Suprapubic skin (tissue), 4 donors: ENCODE data around the gene CLEC16A. TPM values are rescaled to one million over a fixed set of nuclear protein-coding genes. Genes with fewer than 3 reads are reported as not detected.
A peak's percentile ranks its signal among the peaks of the same experiment; 100 is the strongest.

Experiments used
- DNase-seq, 2 donors: peaks; one replicate each; pipeline ENCODE4 v3.0.0-alpha.2; 2019; ENCODE audit warnings: low spot score in 2 of 2
- H3K27ac ChIP-seq: fragments of 200-600 bp; sonication (generic); one replicate; pipeline ENCODE4 v1.5.1; 2019
- H3K27me3 ChIP-seq: fragments of 200-600 bp; sonication (generic); one replicate; pipeline ENCODE4 v1.5.1; 2019
- H3K36me3 ChIP-seq: fragments of 200-600 bp; sonication (generic); one replicate; pipeline ENCODE4 v1.5.1; 2019
- H3K4me1 ChIP-seq: fragments of 200-600 bp; sonication (generic); one replicate; pipeline ENCODE4 v1.5.1; 2019
- H3K4me3 ChIP-seq: fragments of 200-600 bp; sonication (generic); one replicate; pipeline ENCODE4 v1.5.1; 2019; ENCODE audit warnings: mild to moderate bottlenecking
- H3K9me3 ChIP-seq: fragments of 200-600 bp; sonication (generic); one replicate; pipeline ENCODE4 v1.5.1; 2019
- EP300 ChIP-seq: sonication (generic); formaldehyde crosslinking; IDR thresholded peaks from one replicate; pipeline ENCODE4 v1.6.1; 2017; ENCODE audit warnings: antibody characterized with exemption
- POLR2A ChIP-seq, 2 donors: fragments of 450-650 bp; IDR thresholded peaks; one replicate each; pipeline ENCODE4 v1.6.1; 2017; ENCODE audit warnings: antibody characterized with exemption in 2 of 2, mild to moderate bottlenecking in 2 of 2, moderate library complexity in 2 of 2
- POLR2AphosphoS5 ChIP-seq, 3 donors: sonication (generic); formaldehyde crosslinking; IDR thresholded peaks; one replicate each; pipeline ENCODE4 v1.6.1; 2017; ENCODE audit warnings: antibody characterized with exemption in 3 of 3
- WGBS: methylation state at CpG from one replicate; pipeline ENCODE4 v1.1.5; 2018; 5-methylcytosine and 5-hydroxymethylcytosine counted together
- total RNA-seq, 4 donors: library from RNA; depleted of rRNA; stranded (reverse); fragments of >200 nt; gene quantifications; one replicate each; pipeline ENCODE4 v1.1.0, GENCODE V29; 2016
- TF ChIP-seq, protein P1 (sequence below), 2 donors: fragments of 200-600 bp in 1 of 2; fragments of 450-650 bp in 1 of 2; sonication (generic) in 1 of 2; IDR thresholded peaks; one replicate each; pipeline ENCODE4 v1.5.1; 2016 to 2019; ENCODE audit warnings: antibody characterized with exemption in 2 of 2, mild to moderate bottlenecking in 1 of 2, moderate library complexity in 1 of 2

Gene CLEC16A
- total RNA-seq, 4 donors from 2014 or later = 37.2 to 62.3 (median 39.0) TPM

DNA sequence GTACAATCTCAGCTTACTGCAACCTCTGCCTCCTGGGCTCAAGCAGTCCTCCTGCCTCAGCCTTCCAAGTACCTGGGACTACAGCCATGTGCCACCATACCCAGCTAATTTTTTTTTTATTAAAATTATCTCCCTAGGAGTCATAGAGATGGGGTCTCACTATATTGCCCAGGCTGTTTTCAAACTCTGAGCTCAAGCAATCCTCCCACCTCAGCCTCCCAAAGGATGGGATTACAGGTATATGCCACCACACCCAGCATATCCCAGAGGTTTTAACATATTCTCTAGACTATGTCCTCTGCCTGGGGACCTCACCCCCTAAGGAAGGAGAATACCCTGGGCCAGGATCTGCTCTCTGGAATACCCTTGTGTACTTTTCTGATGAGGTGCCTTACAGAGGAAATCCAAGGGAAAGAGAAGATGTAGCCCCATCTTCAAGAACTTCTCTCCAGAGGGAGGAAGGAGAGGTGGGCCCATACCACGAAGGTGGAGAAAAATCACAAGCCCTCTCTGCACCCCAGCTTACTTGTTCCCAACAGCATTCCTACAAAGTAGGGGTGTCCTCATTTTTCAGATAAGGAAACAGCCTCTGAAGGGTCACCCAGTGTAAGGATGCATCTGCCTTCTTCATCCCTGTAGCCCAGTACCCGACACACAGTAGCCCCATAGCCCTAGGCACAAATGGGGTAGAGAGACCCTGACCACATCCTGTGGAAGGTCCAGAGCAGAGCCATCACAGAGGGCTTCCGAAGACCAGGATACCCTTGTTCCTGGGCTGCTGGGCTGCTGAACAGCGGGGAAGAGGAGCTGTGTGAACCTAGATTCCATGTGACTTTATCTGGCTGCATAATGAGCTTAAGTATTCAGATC lies 160.0 kb downstream of the CLEC16A start:
- no peak for DNase-seq
- Histone ChIP-seq H3K27me3 (no peaks in the 10 kb centered on the region), H3K27ac (no peak overlapping the region), H3K4me3 (no peak overlapping the region), H3K9me3 (no peaks in the 10 kb centered on the region), H3K36me3 (no peaks in the 10 kb centered on the region), H3K4me1 (peaks cover 43% of the 10 kb centered on the region)
- 71% methylated on average over 3 of the region's 4 CpGs for WGBS
- TF ChIP-seq POLR2AphosphoS5 (IDR thresholded peaks at IDR 0.05) (no peak), POLR2A (IDR thresholded peaks at IDR 0.05) (no peak), EP300 (no peak)
- TF ChIP-seq, protein P1, sequence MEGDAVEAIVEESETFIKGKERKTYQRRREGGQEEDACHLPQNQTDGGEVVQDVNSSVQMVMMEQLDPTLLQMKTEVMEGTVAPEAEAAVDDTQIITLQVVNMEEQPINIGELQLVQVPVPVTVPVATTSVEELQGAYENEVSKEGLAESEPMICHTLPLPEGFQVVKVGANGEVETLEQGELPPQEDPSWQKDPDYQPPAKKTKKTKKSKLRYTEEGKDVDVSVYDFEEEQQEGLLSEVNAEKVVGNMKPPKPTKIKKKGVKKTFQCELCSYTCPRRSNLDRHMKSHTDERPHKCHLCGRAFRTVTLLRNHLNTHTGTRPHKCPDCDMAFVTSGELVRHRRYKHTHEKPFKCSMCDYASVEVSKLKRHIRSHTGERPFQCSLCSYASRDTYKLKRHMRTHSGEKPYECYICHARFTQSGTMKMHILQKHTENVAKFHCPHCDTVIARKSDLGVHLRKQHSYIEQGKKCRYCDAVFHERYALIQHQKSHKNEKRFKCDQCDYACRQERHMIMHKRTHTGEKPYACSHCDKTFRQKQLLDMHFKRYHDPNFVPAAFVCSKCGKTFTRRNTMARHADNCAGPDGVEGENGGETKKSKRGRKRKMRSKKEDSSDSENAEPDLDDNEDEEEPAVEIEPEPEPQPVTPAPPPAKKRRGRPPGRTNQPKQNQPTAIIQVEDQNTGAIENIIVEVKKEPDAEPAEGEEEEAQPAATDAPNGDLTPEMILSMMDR (IDR thresholded peaks at IDR 0.05) = no peak

DNA sequence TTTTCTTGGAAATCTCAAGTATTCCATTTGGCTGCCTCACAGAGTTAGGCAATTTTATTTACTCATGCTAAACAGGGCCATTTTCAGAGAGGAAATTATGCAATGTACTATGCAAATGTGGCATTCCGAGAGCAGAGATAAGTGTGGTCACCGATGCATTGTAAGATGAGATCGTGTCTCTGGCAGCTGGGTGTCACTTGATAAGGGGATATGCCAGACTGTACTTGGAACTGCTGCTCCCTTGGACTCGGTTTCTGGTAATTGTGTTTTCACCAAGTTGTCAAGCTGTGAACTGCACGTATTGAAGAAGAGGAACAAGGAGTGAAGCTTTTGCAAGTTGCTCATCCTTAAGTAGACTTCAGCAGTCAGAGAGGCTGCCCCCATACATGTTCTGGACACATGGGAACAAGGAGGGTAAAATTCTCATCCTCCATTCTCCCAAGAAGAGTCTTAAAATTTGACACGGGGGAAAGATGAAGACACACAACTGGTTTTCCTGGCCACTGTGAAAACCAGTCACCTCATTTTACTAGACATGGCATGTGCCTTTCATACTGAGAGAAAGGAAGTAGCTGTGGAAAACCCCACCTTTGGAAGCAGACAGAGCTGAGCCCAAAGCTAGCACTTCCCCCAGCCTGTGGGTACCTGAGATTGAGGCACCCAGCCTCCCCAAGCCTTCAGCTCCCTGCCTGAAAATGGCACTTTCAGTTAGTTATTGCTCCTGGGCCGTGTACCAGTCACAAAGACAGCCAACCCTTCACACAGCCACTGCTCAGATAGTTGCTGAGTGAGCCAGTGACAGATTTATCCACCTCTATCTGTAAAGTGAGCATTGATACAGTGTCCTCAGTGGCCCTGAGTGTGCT lies 160.9 kb downstream of the CLEC16A start:
- no peaks in the 10 kb centered on the region for H3K36me3 ChIP-seq
- 21% methylated on average over 7 of the region's 7 CpGs for WGBS
- no peaks in the 10 kb centered on the region for H3K9me3 ChIP-seq
- H3K4me1 ChIP-seq = peaks cover 35% of the 10 kb centered on the region
- H3K27me3 ChIP-seq = no peaks in the 10 kb centered on the region
- no peak for TF ChIP-seq EP300
- TF ChIP-seq, protein P1 (IDR thresholded peaks at IDR 0.05) = no peak
- peak; percentile 59 to 90 (median 84) for TF ChIP-seq POLR2AphosphoS5 (IDR thresholded peaks at IDR 0.05)
- peak overlapping the region; percentile 16 for H3K27ac ChIP-seq
- DNase-seq = no peak
- H3K4me3 ChIP-seq = no peak overlapping the region

DNA sequence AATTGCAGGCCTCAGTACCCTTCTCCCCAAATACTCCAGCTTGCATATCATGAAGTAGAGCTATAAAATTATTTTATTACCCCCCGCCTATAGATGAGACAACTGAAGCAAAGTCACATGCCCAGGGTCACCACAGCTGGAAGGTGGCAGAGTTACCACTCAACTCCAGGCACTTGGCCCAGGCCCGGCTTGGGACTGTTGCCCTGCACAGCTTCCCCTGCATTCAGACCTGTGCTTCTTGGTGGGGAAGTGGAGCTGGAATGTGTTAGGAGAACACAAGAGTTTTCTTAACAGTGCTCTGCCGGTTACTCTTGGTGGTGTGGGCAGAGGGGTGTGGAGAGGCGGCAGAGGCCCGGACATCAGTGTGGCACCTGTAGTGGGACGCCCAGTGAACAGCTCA lies 162.4 kb downstream of the CLEC16A start:
- H3K27me3 ChIP-seq = no peaks in the 10 kb centered on the region
- H3K27ac ChIP-seq = no peak overlapping the region
- H3K36me3 ChIP-seq = peaks cover 3% of the 10 kb centered on the region
- no peaks in the 10 kb centered on the region for H3K9me3 ChIP-seq
- no peak for TF ChIP-seq POLR2A (IDR thresholded peaks at IDR 0.05)
- TF ChIP-seq EP300 = no peak
- no peak for TF ChIP-seq POLR2AphosphoS5 (IDR thresholded peaks at IDR 0.05)
- no peak overlapping the region for H3K4me3 ChIP-seq
- H3K4me1 ChIP-seq = peaks cover 26% of the 10 kb centered on the region
- 97% methylated on average over 6 of the region's 6 CpGs for WGBS
- DNase-seq = no peak

DNA sequence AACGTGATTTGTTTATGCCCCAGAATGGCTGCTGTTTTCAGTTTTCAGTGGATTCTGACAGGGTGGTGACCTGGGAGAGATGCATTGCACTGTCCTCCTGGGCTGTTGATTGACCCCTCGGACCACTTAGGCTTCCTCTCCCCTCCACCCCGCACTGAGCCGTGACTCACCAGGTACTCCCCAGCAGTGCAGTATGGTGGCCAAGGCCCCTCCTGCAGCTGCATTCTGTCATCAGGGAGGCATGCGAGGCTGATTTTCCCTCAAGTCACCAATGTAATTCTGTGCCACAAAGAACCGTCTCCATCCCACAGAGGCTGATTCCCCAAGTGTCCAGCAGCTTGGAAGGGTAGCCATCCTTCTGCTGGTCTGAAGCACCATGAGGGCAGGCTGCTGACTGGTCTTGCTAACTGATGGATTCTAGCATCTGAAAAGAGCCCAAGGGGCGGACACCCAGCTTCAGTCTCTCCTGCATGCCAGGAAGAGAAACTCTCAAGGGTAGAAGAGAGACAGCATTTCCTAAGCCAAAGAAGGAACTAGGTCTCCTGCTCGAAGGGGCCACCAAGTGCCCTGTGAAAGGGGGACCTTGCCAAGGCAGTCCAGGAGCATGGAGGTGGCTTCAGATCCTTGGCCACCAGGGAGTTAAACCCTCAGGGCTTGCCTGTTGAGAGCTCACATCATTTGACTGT lies 163.6 kb downstream of the CLEC16A start:
- no peak overlapping the region for H3K4me3 ChIP-seq
- H3K27me3 ChIP-seq = no peaks in the 10 kb centered on the region
- no peak for DNase-seq
- 94% methylated on average over 7 of the region's 8 CpGs for WGBS
- H3K27ac ChIP-seq = no peak overlapping the region
- no peak for TF ChIP-seq EP300
- TF ChIP-seq POLR2A (IDR thresholded peaks at IDR 0.05) = no peak
- TF ChIP-seq POLR2AphosphoS5 (IDR thresholded peaks at IDR 0.05) = no peak
- TF ChIP-seq, protein P1 (IDR thresholded peaks at IDR 0.05) = no peak
- H3K9me3 ChIP-seq = no peaks in the 10 kb centered on the region
- H3K36me3 ChIP-seq = peaks cover 3% of the 10 kb centered on the region
- peaks cover 18% of the 10 kb centered on the region for H3K4me1 ChIP-seq

DNA sequence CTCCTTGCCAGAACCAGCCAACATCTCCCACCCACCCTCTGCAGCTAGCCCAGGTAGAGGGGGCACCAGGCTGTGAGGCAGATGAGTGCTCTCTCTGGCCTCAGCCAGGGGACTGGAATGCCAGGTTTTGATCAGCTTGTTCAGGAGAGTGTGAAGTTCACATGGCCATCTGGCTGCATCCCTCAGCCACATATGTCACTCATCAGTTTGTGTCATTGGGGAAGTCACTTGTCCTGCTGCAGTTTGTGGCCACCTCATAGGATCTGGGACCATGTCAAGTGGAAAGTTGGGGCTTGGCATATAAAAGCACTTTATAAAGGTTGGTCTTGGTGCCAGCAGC lies 164.1 kb downstream of the CLEC16A start:
- no peak for DNase-seq
- TF ChIP-seq POLR2AphosphoS5 (IDR thresholded peaks at IDR 0.05) (no peak), POLR2A (IDR thresholded peaks at IDR 0.05) (no peak), EP300 (no peak)
- TF ChIP-seq, protein P1 (IDR thresholded peaks at IDR 0.05) = no peak
- Histone ChIP-seq H3K4me1 (peaks cover 22% of the 10 kb centered on the region), H3K27me3 (no peaks in the 10 kb centered on the region), H3K4me3 (no peak overlapping the region), H3K36me3 (peaks cover 3% of the 10 kb centered on the region), H3K9me3 (no peaks in the 10 kb centered on the region), H3K27ac (no peak overlapping the region)
